ENCODE results near the gene CEP152. TPM values are rescaled to one million over a fixed set of nuclear protein-coding genes. Genes with fewer than 3 reads are reported as not detected.

The CEP152 gene
- total RNA-seq, 2 donors from 2014 or later, result 12.3 to 19.1 TPM

DNA sequence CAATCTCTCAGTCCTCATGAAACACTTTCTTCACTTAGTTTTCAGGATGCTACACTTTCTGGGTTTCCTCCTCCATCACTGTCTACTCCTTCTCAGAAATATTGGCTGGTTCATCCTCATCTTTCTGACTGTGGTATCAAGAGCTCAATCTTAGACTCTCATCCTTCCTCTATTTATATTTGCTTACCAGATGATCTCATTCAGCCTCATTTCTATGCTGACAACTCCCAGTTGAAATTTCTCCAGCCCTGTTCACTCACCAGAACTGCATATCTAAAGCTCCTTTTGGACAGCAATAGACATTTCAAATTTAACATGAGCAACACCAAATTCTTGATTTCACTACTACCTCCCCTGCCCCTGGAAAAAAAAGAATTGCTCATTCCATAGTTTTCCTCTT lies 117.4 kb downstream of the CEP152 start:
- Mint-ChIP-seq H3K9me3 (no peaks in the 10 kb centered on the region), H3K4me1 (peaks cover 4% of the 10 kb centered on the region), H3K36me3 (ENCODE audit: low read depth) (no peaks in the 10 kb centered on the region), H3K27ac (no peak overlapping the region), H3K27me3 (ENCODE audit: insufficient read depth) (peaks cover 53% of the 10 kb centered on the region), H3K4me3 (no peak overlapping the region)
- no peak overlapping the region for H3K4me3 ChIP-seq (ENCODE audit: low read length)
- H3K36me3 ChIP-seq (ENCODE audit: control insufficient read depth, insufficient read depth, low read length), result no peaks in the 10 kb centered on the region
- H3K27me3 ChIP-seq (ENCODE audit: control insufficient read depth, insufficient read depth, low read length, poor library complexity, severe bottlenecking), result peaks cover 30% of the 10 kb centered on the region
- DNase-seq, result no peak
- H3K9ac ChIP-seq (ENCODE audit: extremely low read depth, low read length, poor library complexity, severe bottlenecking), result no peak overlapping the region
- H3K27ac ChIP-seq (ENCODE audit: low read depth, low read length), result no peak overlapping the region
- no peaks in the 10 kb centered on the region for H3K9me3 ChIP-seq (ENCODE audit: control insufficient read depth, low read length)
- no peaks in the 10 kb centered on the region for H3K4me1 ChIP-seq (ENCODE audit: control insufficient read depth, insufficient read depth, low read length)
- TF ChIP-seq, protein P1, sequence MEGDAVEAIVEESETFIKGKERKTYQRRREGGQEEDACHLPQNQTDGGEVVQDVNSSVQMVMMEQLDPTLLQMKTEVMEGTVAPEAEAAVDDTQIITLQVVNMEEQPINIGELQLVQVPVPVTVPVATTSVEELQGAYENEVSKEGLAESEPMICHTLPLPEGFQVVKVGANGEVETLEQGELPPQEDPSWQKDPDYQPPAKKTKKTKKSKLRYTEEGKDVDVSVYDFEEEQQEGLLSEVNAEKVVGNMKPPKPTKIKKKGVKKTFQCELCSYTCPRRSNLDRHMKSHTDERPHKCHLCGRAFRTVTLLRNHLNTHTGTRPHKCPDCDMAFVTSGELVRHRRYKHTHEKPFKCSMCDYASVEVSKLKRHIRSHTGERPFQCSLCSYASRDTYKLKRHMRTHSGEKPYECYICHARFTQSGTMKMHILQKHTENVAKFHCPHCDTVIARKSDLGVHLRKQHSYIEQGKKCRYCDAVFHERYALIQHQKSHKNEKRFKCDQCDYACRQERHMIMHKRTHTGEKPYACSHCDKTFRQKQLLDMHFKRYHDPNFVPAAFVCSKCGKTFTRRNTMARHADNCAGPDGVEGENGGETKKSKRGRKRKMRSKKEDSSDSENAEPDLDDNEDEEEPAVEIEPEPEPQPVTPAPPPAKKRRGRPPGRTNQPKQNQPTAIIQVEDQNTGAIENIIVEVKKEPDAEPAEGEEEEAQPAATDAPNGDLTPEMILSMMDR (conservative IDR thresholded peaks at IDR 0.05), result no peak

DNA sequence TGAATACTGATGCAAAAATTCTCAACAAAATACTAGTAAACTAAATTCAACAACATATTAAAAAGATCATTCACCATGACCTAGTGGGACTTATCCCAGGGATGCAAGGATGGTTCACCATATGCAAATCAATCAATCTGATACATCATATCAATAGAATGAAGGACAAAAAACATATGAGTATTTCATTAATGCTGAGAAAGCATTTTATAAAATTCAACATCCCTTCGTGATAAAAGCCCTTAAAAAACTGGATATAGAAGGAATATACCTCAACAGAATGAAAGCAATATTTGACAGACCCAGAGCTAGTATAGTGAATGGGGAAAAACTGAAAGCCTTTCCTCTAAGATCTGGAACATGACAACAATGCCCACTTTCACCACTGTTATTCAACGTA lies 122.4 kb downstream of the CEP152 start:
- Mint-ChIP-seq H3K36me3 (ENCODE audit: low read depth) (no peaks in the 10 kb centered on the region), H3K4me1 (no peaks in the 10 kb centered on the region), H3K27me3 (ENCODE audit: insufficient read depth) (peaks cover 33% of the 10 kb centered on the region), H3K4me3 (no peak overlapping the region), H3K27ac (no peak overlapping the region), H3K9me3 (no peaks in the 10 kb centered on the region)
- Histone ChIP-seq H3K27ac (ENCODE audit: low read depth, low read length) (no peak overlapping the region), H3K9ac (ENCODE audit: extremely low read depth, low read length, poor library complexity, severe bottlenecking) (no peak overlapping the region), H3K4me1 (ENCODE audit: control insufficient read depth, insufficient read depth, low read length) (no peaks in the 10 kb centered on the region), H3K36me3 (ENCODE audit: control insufficient read depth, insufficient read depth, low read length) (no peaks in the 10 kb centered on the region), H3K27me3 (ENCODE audit: control insufficient read depth, insufficient read depth, low read length, poor library complexity, severe bottlenecking) (peaks cover 25% of the 10 kb centered on the region), H3K9me3 (ENCODE audit: control insufficient read depth, low read length) (no peaks in the 10 kb centered on the region), H3K4me3 (ENCODE audit: low read length) (no peak overlapping the region)
- DNase-seq, result no peak
- TF ChIP-seq, protein P1 (conservative IDR thresholded peaks at IDR 0.05), result no peak
- WGBS, 2 experiments (ENCODE audit: insufficient coverage in 1 of 2, insufficient read length in 1 of 2), result 92% methylated on average over 1 of the region's 2 CpGs; no CpG with 5 or more reads in 1 of the 2 experiments

Other genes starting within 250 kb of the CEP152 start
- gene FBN1, start 165.4 kb downstream of the CEP152 start, total RNA-seq, result 1 to 10 TPM; 5.5 to 5.9 TPM
- 100 to 1,000 TPM; 108 to 119 TPM for gene EID1, start 67.1 kb upstream of the CEP152 start, total RNA-seq
- gene SHC4, start 152.8 kb upstream of the CEP152 start, total RNA-seq, result under 1 TPM; 0.29 to 0.58 TPM
- gene SECISBP2L, start 235.4 kb upstream of the CEP152 start, total RNA-seq, result 10 to 100 TPM; 49.4 to 51.0 TPM

All from endodermal cell (in vitro differentiated cells).